GM12872 (cell line): Measurements from ENCODE around the gene NUP210.

ENCODE experiments used
- CTCF ChIP-seq: IDR thresholded peaks from 3 replicates; pipeline ENCODE4 v1.5.1; 2011; ENCODE audit warnings: low read depth, mild to moderate bottlenecking, low read length, moderate library complexity; ENCODE audit not compliant: insufficient read depth

Gene NUP210

DNA sequence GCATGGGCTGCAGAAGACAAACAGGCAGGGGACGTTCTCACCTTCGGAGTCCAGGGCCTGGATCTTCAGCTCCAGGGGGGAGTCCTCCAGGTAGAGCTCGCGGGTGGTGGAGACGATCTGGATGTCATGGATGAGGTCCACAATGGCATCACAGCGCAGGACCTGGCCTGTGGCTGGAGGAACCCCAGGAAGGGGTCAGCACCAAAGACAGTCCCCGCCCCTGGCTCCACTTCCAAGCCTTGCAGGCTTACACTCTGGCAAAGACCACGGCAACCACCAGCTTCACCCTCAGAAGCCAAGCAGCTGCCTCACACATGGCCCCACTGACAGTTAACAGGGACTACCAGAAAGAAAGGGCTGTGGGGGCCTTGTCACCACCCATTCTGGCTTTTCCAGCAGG is 22.8 kb downstream of the NUP210 start:
- no peak for TF ChIP-seq CTCF

- TF ChIP-seq CTCF = no peak
Measured at GRCh38 chr3:13394363-13394762, 25.8 kb downstream of the NUP210 start.

GRCh38 chr3:13393427-13394360 is 26.4 kb downstream of the NUP210 start:
- TF ChIP-seq CTCF = no peak

- TF ChIP-seq CTCF = peak; percentile 47; the same call in 2 of the 3 replicates
Measured at GRCh38 chr3:13391308-13391707, 28.8 kb downstream of the NUP210 start.

DNA sequence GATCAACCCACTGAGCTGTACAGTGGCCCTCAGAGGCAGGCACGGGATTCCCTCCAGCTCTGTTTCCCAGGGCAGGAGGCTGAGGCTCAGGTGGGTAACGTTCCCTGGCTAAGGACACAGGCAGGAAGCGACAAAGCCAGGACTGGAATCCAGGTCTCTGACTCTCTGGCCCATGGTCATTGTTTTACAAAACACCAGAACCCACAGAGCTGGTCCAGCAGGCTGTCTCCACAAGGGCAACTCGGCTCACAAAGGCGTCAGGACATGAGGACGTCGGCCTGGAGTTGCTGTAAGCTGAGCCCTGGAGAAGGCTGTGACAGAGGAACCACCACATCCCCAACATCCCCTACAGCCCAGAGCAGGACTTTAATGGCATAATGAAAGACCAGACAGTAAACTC is 30.7 kb downstream of the NUP210 start:
- TF ChIP-seq CTCF = no peak

DNA sequence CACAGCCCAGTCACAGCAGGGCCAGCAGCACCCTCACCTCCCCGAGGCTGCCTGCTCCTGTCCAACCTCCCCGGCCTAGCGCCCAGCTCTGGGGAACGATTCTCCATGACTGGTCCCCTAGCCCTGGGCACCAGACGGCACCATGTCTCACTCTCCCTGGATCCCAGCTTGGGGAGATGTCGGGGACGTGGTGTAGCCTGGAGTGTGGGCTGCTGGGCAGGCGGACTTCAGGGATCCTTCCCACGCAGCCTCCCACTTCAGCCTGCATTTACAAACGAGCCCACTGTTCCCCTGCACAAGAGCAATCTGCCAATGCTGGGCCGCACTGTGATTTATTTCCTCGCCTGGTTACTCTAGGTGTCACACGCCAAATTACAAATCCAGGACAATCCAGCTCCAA is 31.3 kb downstream of the NUP210 start:
- TF ChIP-seq CTCF = no peak

DNA sequence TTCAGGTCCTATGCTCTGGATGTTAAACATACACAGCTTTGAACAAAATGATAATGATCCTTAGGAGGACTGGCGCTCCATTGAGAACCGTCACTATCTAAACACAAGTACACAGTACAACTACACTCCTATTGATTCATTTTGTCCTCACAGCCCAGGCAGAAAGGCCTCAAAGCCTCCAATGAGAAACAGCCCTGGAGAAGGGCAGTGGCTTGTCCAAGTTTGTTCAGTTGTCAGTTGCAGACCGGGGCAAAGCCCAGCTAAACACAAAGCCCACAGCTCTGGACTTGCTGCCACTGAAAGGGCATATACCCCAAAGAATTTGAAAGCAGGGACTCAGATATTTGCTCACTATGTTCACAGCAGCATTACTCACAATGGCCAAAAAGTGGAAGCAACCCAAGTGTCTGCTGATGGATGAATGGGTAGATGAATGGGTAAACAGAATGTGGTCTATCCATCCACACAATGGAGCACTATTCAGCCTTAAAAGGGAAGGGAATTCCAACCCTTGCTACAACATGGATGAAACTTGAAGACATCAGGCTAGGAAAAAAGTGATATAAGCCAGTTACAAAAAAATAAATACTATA is 34.7 kb downstream of the NUP210 start:
- TF ChIP-seq CTCF = no peak
